ENCODE data around the gene PRTN3.
A peak's percentile ranks its signal among the peaks of the same experiment; 100 is the strongest.
"Not testable (repeated sequence)": the region's sequence is repeated elsewhere in the genome, so short reads cannot be mapped to it uniquely, and the experiment has no call there.

Gene PRTN3

DNA sequence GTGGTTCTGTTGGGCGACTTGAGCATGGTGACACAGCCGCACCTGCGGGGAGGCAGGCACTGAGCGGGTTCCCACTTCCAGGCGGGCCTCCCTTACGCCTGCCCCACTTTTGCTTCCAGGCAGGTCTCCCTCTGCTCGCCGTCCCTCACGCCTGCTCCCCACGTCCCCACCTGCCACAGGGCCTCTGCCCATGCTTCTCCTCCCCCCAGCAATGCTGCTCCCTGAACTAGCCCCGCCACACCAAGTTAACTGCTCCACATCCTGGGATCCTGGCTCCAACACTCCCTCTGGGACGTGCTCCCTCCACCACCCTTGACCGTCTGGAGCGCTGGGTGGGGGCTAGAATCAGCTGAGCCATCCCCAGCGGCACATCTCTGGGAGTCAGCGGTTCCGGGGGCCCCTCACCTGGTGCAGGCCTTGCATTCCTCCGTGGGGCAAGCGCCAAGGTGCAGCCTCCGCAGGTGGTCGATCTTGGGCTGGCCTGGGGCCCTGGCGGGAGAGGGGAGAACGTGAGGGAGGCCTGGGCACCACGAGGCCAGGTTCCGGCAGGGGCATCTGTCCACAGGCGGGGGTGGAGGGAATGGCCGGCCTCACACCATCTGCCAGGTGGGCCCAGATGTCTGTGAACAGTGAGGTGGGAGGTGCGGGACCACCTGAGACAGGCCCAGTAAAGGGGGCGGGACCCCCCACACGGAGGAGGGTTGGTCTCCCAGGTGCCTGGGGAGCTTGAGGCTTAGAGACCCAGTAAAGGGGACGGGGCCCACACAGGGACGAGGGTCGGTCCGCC is 27.9 kb downstream of the PRTN3 start:
- no peak for DNase-seq

DNA sequence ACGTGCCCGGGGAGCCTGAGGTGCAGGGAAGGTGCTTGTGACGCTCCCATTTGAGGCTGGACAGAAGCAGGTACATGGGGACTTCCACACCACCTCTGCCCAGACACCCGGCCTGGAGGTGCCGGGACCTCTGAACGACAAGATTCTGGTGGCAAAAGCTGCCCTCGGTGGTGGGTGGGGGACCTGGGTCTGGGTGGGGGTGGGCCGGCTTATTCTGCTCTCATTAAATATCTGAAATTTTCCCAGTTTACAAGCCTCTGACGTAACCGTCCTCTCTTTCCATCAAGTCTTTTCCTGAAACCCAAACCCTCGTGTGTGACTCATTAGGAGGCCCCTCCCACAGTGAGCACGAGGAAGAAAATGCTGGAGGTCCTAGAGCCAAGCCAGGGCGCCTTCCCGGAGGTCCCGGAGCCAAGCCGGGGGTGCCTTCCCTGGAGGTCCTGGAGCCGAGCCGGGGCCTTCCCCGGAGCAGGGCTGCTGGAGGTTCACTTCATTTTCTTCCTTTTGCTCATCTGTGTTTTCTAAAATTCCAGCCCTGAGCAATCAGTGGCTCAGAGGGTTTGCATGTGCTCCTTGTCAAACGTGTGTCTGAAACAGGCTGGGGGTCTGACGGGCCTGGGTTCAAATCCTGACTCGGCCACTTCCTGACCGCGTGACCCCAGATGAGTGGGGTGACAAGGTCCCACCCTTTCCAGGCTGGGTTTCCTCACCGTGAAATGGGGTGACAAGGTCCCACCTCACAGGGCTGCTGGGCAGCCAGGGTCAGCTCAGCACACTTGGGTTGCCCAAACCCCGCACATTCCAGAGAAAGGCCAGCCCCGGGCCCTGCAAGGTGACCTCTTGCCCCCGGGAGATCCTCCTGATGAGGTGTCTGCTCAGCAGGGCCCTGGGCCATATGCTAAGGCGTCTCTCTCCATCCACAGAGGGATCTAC is 28.7 kb downstream of the PRTN3 start:
- DNase-seq = peak; percentile 88

DNA sequence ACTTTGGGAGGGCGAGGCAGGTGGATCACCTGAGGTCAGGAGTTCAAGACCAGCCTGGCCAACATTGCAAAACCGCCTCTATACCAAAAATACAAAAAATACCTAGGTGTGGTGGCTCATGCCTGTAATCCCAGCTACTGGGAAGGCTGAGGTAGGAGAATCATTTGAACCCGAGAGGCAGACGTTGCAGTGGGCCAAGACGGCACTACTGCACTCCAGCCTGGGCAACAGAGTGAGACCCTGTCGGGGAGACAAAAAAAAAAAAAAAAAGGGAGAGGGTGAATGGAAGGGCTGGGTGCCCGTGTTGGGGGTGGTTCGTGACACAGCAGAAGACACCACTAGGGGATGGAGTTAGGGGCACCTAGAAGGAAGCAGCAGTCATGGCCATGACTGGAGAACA is 29.5 kb downstream of the PRTN3 start:
- no peak for DNase-seq

DNA sequence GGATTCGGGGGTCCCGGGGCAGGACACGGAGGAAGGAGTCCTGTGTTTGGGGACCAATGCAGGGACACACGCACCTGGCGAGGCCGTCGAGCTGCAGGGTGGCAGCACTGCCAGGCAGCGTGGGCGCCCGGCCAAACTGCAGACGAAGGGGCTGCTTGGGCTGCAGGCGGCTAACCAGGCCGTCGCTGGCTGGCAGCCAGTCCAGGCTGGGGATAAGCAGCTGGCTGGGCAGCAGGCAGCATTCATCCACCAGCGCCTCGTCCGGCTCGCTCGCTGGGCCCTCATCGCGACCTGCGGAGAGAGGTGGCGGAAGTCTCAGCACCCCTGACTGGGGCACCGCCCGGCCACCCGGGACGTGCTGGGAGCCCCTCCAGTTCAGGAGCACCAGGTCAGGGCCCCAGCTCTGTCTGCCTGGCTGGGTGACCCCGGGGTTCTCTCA is 30.2 kb downstream of the PRTN3 start:
- no peak for DNase-seq

DNA sequence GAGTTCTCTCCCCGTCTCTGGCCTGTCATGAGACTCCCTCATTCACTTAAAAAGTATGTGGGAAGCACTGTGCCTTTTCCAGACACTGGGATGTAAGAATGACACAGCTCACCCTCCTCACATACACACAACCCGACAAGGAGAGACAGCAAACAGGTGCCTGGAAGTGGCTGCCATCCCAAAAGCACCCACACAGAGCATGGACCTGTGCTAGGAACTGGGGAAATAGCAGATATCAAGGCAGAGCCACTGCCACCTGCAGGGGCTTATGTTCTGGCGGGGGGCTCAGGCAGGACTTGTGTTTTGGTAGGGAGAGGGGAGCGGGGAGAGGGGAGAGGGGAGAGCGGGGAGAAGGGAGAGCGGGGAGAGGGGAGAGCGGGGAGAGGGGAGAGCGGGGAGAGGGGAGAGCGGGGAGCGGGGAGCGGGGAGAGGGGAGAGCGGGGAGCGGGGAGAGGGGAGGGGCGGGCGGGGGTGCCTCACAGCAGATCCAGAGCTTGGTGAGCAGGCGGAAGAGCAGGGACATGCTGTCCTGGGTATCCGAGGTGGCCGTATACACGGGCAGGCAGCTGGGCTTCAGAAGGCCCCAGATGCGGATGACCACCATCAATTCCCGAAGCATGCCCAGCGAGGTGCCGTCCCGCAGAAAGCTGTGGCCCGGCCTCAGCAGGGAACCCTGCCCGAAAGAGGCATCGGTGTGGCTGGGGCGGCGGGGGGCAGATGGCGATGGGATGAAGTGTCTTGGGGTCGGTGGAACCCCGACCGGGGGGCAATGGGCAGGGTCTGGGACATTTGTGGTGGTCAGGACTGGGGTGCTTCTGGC is 30.9 kb downstream of the PRTN3 start:
- no peak for DNase-seq

DNA sequence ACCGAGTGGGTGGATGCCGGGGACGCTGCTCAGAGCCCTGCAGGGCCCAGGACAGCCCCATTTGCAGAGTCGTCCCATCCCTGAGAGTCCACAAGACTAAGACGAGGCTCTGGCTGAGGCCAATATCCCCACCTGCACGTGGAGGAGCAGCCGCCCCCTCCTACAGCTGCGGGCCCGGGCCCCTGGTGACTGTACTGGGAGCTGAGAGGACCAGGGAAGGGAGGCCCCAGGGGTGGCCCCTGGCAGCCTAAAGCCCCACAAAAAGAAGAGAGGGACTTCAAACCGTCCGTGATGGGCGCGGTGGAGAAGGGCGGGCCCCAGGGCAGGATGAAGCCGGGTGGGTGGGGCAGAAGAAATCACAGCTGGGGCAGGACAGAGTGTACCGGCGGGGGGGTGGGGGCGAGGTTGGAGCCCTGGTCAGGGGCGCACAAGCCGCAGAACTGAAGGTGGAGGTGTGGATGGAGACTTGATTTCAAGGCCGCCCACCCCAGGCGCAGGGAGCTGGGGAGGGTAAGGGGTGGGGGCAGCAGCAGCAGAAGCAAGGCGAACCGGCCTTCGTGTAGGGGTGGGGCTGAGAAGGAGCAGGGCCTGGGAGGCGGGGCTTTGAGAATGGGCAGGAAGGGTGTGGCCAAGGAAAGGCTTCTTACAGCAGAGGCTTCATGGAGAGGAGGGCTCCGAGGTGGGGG is 31.6 kb downstream of the PRTN3 start:
- peak; percentile 81 for DNase-seq

DNA sequence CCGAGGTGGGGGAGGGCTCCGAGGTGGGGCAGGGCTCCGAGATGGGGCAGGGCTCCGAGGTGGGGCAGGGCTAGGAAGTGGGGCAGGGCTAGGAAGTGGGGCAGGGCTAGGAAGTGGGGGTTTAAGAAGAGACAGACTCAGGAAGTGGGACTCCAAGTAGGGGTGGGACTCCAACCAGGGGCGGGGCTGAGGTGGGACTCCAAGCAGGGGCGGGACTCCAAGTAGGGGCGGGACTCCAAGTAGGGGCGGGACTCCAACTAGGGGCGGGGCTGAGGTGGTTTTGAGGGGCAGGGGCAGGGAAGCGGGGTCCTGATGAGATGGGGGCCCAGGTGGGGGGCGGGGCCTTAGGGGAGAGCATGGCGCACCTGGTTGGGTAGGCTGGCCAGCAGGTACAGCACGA is 32.3 kb downstream of the PRTN3 start:
- DNase-seq = peak; percentile 73

DNA sequence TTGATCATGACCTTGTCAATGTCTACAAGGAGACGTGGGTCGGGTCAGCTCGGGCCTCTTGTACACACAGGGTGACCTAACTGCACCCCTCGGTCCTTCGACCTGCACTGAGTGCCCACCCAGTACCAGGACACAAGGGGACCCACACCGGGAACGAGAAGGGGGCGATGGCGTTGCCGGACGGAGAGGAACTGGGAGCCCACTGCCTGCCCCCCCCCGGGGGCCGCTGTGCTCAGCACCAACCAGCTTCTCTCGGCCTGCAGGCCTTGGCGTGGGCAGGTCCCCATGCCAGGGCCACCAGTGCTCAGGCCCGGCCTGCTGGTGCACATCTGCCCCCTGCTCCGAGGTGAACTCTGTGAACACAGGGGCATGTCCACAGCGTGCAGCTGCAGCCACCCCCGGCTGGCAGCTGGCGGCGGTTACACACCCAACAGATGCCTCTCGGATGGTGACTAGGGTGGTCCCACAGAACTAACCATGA is 32.8 kb downstream of the PRTN3 start:
- no peak for DNase-seq

DNA sequence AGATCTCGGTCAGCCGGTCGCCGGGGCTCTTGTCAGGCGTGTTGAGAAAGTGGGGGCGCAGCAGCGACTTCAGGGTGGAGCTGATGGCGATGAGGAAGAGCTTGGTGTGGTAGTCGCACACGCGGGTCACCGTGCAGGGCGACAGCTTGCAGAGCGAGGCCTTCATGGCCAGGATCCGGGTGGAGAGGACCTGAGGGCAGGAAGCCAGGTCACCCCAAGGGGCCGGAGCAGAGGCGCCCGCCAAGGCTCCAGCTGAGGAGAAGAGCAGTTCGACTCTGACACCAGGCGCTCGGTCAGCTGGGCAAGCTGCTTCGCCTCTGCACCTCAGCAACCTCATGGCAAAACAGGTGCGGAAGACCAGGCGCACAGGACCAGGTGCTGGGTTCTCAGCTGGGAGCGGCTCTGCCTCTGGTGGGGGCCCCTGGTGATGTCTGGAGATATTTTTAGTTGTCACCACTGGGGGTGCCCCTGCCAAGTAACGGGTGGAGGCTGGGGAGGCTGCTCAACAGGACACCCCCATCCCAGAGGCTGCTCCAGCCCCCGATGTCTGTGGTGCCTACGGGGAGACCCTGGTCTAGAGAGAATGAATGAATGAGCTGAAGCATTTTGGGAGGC is 34.6 kb downstream of the PRTN3 start:
- no peak for DNase-seq

DNA sequence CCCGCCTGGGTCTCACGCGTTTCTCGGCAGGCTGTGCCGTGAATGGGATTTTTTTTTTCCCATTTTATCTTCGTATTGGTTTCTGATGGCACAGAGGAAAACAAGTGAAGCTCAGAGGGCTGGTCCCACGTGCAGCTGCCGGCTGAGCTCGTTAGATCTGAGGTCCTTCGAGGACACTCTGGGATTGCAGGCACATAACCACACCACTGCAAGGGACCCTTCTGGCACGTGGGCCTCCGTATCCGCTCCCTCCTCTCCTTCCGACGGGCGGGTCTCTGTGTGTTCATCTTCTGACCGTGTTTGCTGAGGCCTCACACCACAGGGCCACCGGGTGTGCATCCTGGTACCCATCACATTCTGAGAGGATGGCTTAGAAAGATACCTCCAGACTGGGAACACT is 35.3 kb downstream of the PRTN3 start:
- no peak for DNase-seq

DNA sequence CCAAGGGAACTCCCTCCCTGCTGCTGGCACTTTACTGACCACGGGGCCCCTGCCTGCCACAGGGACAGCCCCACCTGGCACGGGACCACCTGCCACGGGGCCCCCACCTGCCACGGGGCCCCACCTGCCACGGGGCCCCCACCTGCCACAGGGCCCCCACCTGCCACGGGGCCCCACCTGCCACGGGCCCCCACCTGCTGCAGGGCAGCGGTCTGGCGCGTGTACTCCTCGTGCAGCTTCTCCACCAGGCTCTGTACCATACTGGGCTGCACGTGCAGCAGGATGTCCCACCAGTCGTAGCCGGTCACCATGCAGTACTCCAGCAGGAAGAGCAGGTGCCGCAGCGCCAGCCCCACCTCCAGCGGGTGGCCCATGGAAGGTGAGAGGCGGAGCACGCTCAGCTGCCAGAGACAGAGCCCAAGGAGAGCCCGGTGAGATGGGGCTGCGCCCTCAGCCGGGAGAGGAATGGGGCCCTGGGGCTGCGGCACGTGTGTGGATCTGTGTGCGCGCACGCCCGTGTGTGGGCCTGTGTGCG is 36.0 kb downstream of the PRTN3 start:
- no peak for DNase-seq

DNA sequence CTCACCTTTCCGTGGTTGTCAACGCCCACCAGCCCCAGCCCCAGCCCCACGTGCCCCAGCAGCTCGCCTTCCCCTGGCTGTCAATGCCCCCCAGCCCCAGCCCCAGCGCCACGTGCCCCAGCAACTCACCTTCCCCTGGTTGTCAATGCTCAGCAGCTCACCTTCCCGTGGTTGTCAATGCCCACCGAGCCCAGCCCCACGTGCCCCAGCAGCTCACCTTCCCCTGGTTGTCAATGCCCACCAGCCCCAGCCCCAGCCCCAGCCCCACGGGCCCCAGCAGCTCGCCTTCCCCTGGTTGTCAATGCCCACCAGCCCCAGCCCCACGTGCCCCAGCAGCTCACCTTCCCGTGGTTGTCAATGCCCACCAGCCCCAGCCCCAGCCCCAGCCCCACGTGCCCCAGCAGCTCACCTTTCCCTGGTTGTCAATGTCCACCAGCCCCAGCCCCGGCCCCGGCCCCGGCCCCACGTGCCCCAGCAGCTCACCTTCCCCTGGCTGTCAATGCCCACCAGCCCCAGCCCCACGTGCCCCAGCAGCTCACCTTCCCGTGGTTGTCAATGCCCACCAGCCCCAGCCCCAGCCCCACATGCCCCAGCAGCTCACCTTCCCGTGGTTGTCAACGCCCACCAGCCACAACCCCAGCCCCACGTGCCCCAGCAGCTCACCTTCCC is 37.3 kb downstream of the PRTN3 start:
- DNase-seq = not testable (repeated sequence)

DNA sequence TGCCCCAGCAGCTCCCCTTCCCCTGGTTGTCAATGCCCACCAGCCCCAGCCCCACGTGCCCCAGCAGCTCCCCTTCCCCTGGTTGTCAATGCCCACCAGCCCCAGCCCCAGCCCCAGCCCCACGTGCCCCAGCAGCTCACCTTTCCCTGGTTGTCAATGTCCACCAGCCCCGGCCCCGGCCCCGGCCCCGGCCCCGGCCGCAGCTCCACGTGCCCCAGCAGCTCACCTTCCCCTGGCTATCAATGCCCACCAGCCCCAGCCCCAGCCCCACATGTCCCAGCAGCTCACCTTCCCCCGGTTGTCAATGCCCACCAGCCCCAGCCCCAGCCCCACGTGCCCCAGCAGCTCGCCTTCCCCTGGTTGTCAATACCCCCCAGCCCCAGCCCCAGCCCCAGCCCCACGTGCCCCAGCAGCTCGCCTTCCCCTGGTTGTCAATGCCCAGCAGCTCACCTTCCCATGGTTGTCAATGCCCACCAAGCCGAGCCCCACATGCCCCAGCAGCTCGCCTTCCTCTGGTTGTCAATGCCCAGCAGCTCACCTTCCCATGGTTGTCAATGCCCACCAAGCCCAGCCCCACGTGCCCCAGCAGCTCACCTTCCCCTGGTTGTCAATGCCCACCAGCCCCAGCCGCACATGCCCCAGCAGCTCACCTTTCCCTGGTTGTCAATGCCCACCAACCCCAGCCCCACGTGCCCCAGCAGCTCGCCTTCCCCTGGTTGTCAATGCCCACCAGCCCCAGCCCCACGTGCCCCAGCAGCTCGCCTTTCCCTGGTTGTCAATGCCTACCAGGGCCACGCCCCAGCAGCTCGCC is 38.2 kb downstream of the PRTN3 start:
- DNase-seq = not testable (repeated sequence)

DNA sequence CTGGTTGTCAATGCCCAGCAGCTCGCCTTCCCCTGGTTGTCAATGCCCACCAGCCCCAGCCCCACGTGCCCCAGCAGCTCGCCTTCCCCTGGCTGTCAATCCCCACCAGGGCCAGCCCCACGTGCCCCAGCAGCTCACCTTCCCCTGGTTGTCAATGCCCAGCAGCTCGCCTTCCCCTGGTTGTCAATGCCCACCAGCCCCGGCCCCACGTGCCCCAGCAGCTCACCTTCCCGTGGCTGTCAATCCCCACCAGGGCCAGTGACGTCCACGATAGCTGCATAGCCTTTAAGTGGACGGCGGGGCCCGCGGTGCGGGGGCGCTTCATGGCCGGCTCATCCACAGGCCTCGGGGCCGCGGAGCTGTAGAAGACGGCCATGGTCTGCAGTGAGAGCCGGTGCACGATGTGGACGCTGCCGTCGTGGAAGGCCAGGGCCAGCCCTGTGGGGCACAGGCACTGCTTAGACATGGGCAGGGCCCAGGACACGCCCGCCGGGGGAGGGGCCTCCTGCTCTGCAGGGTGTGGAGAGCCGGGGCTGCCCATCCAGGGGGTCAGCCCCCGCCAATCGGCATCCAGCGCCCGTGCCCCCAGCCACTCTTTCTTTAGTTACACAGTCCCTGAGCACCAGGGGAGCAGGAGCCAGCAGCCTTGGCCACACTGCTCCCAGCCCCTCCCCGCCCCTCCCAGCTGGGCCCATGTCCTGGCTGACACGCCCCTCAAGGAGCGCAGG is 39.1 kb downstream of the PRTN3 start:
- no peak for DNase-seq

DNA sequence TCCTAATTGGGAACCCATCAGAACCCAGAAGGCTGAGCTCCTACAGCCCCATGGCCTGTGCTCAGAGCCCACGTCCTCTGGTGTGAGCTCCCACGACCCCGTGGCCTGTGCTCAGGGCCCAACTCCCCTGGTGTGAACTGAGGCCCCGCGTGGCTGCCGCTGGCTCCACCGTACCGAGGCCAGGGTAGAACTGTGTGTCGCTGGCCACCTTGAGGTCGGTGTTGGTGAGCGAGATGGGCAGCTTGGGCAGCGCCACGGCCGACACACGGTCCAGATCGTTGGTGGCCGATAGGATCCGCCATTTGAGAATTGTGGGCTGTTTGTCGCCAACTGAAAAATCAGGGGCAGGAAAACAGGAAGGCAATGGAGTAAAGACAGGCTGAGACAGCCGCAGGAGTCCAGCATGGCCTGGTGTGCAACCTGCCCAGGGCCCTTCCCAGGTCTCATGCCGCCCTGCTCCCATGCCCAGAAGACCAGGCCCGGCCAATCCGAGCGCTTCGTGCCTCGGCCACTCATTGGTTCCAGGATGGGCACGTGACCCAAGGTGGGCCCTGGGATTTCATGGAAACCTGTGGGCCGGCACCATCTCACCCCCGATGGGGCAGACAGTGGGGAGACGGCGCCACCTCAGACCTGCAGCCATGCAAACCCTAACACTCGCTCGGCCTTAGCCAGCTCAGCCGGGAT is 40.7 kb downstream of the PRTN3 start:
- DNase-seq = no peak

DNA sequence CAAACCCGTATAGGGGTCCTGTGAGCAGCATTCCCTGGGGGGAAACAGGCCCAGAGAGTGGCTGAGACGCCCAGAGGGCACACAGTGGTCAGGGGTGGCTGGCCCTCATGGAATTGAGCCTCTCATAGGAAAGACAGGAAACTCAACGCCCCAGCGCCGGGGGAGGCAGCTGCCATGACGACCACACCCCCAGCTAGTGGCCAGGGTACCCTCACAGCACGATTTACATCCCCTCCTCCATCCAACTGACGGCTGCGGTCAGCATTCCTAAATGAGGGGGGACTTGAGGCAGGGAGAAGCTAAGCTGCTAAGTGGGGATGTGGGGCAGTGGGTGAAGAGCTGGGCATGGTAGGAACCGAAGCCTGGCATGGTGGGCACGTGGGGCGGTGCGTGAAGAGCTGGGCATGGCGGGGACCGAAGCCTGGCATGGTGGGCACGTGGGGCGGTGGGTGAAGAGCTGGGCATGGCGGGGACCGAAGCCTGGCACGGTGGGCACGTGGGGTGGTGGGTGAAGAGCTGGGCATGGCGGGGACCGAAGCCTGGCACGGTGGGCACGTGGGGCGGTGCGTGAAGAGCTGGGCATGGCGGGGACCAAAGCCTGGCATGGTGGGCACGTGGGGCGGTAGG is 42.2 kb downstream of the PRTN3 start:
- DNase-seq = no peak

DNA sequence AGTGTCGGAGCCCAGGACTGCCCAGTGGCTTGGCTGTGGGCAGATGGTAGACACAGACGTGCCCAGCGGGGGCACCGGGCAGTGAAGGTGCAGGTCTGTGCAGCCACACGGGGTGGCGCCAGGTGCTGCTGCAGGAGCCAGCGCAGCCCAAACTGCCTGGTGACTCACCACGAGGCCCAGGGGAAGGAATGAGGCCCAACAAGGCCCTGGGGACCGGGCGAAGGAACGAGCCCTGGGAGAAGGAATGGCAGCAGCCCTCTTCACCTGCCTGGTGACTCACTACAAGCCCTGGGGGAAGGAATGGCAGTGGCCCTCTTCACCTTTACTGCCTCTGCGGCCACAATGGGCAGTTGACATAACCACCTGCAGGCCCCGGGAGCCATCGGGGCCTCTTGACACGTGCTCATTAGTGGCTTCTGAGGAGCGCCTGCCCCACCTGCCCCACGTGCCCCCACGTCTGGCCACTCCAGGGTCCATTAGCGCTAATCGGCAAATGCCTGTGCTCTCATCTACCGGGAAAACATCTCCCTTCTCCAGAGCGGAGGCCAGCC is 42.9 kb downstream of the PRTN3 start:
- no peak for DNase-seq

All from NCI-H226 (cell line).